Liver (tissue), 9 donors: ENCODE measurements around the gene TXNRD2. TPM values are rescaled to one million over a fixed set of nuclear protein-coding genes. Genes with fewer than 3 reads are reported as not detected.

Source experiments
- DNase-seq: peaks from one replicate; pipeline ENCODE4 v3.0.0-alpha.2; 2017; ENCODE audit warnings: low spot score
- H3K27ac ChIP-seq, 2 donors: one replicate each; pipeline ENCODE4 v1.7.0; 2013; ENCODE audit warnings: inconsistent platforms in 2 of 2, low read length in 2 of 2, control low read depth in 1 of 2, low read depth in 1 of 2, mild to moderate bottlenecking in 1 of 2
- H3K27me3 ChIP-seq, 4 donors: one replicate each; pipeline versions ENCODE4 v1.6.1 to v1.7.0; 2013; ENCODE audit warnings: low read length in 3 of 4, inconsistent platforms in 1 of 4, mild to moderate bottlenecking in 1 of 4, moderate library complexity in 1 of 4; ENCODE audit not compliant: control insufficient read depth in 4 of 4, insufficient read depth in 4 of 4
- H3K36me3 ChIP-seq, 4 donors: one replicate each; pipeline versions ENCODE4 v1.6.1 to v1.7.0; 2013; ENCODE audit warnings: low read length in 3 of 4, mild to moderate bottlenecking in 3 of 4, low read depth in 1 of 4, moderate library complexity in 1 of 4; ENCODE audit not compliant: control insufficient read depth in 4 of 4, insufficient read depth in 3 of 4
- H3K4me1 ChIP-seq, 4 donors: one replicate each; pipeline versions ENCODE4 v1.6.1 to v1.7.0; 2013; ENCODE audit warnings: low read length in 3 of 4, mild to moderate bottlenecking in 3 of 4, moderate library complexity in 1 of 4; ENCODE audit not compliant: control insufficient read depth in 4 of 4, insufficient read depth in 4 of 4
- H3K4me3 ChIP-seq, 3 donors: one replicate each; pipeline versions ENCODE4 v1.6.1 to v1.7.0; 2013; ENCODE audit warnings: low read length in 3 of 3, control low read depth in 1 of 3, low read depth in 1 of 3, mild to moderate bottlenecking in 1 of 3
- H3K9ac ChIP-seq, 2 donors: one replicate each; pipeline ENCODE4 v1.7.0; 2013; ENCODE audit warnings: low read length in 2 of 2, mild to moderate bottlenecking in 2 of 2, moderate library complexity in 2 of 2, control low read depth in 1 of 2, low read depth in 1 of 2
- H3K9me3 ChIP-seq, 4 donors: one replicate each; pipeline versions ENCODE4 v1.6.1 to v1.7.0; 2013; ENCODE audit warnings: low read length in 3 of 4; ENCODE audit not compliant: control insufficient read depth in 4 of 4
- EGR1 ChIP-seq, 2 donors: IDR thresholded peaks; 2 replicates each; pipeline ENCODE4 v1.6.1; 2016 to 2018; ENCODE audit warnings: antibody characterized with exemption in 2 of 2, low read depth in 2 of 2
- FOXA2 ChIP-seq: IDR thresholded peaks from 2 replicates; pipeline ENCODE4 v1.6.1; 2016; ENCODE audit warnings: antibody characterized with exemption
- GABPA ChIP-seq, 2 donors: IDR thresholded peaks in 1 of 2; conservative IDR thresholded peaks in 1 of 2; 2 replicates each; pipeline ENCODE4 v1.6.1; 2016; ENCODE audit warnings: antibody characterized with exemption in 2 of 2, mild to moderate bottlenecking in 1 of 2, moderate library complexity in 1 of 2
- HNF4A ChIP-seq, 2 donors: conservative IDR thresholded peaks; 2 replicates each; pipeline ENCODE4 v1.6.1; 2016; ENCODE audit warnings: antibody characterized with exemption in 2 of 2, mild to moderate bottlenecking in 2 of 2
- HNF4G ChIP-seq: IDR thresholded peaks from 2 replicates; pipeline ENCODE4 v1.6.1; 2016; ENCODE audit warnings: antibody characterized with exemption
- JUND ChIP-seq, 2 donors: IDR thresholded peaks; 2 replicates each; pipeline ENCODE4 v1.6.1; 2016; ENCODE audit warnings: antibody characterized with exemption in 2 of 2
- NR2F2 ChIP-seq: IDR thresholded peaks from 2 replicates; pipeline ENCODE4 v1.6.1; 2016; ENCODE audit warnings: antibody characterized with exemption
- RAD21 ChIP-seq, 2 donors: IDR thresholded peaks; 2 replicates each; pipeline ENCODE4 v1.6.1; 2016; ENCODE audit warnings: antibody characterized with exemption in 2 of 2, mild to moderate bottlenecking in 2 of 2
- RXRA ChIP-seq, 2 donors: IDR thresholded peaks; 2 replicates each; pipeline ENCODE4 v1.6.1; 2017 to 2018; ENCODE audit warnings: antibody characterized with exemption in 2 of 2, mild to moderate bottlenecking in 1 of 2
- SP1 ChIP-seq: IDR thresholded peaks from 2 replicates; pipeline ENCODE4 v1.6.1; 2018; ENCODE audit warnings: antibody characterized with exemption, mild to moderate bottlenecking
- TAF1 ChIP-seq: conservative IDR thresholded peaks from 2 replicates; pipeline ENCODE4 v1.6.1; 2016; ENCODE audit warnings: antibody characterized with exemption, mild to moderate bottlenecking
- YY1 ChIP-seq: IDR thresholded peaks from 2 replicates; pipeline ENCODE4 v1.6.1; 2016; ENCODE audit warnings: antibody characterized with exemption, mild to moderate bottlenecking
- ZBTB33 ChIP-seq: IDR thresholded peaks from 2 replicates; pipeline ENCODE4 v1.6.1; 2016; ENCODE audit warnings: antibody characterized with exemption
- WGBS: extraction: QIAGEN DNeasy Blood & Tissue Kit; methylation state at CpG from one replicate; pipeline ENCODE4 v1.1.7; 2013; 5-methylcytosine and 5-hydroxymethylcytosine counted together
- polyA plus RNA-seq, 2 donors: library from polyadenylated mRNA; stranded (reverse) in 1 of 2; unstranded in 1 of 2; fragments of 200-250 nt in 1 of 2; fragments of >200 nt in 1 of 2; fragmentation: Nextera tagmentation in 1 of 2; extraction: Ambion mirVana in 1 of 2; gene quantifications; one replicate each; pipeline versions ENCODE4 v1.2.1 to v1.2.3, GENCODE V29; 2013 to 2015
- total RNA-seq, 2 donors: library from RNA; depleted of rRNA; stranded (reverse); fragments of >200 nt; gene quantifications; one replicate each; pipeline ENCODE4 v1.2.3, GENCODE V29; 2014
- TF ChIP-seq, protein P1 (sequence below): IDR thresholded peaks from 2 replicates; pipeline ENCODE4 v1.6.1; 2016; ENCODE audit warnings: antibody characterized with exemption
- TF ChIP-seq, protein P2 (sequence below): fragments of 150-350 bp; IDR thresholded peaks from 2 replicates; pipeline ENCODE4 v1.5.1; 2017; ENCODE audit warnings: improper control_type of control experiment, low read depth, low read length; ENCODE audit not compliant: missing input control
- TF ChIP-seq, protein P3 (sequence below): IDR thresholded peaks from 2 replicates; pipeline ENCODE4 v1.6.1; 2016; ENCODE audit warnings: antibody characterized with exemption
- TF ChIP-seq, protein P4 (sequence below): IDR thresholded peaks from 2 replicates; pipeline ENCODE4 v1.6.1; 2016; ENCODE audit warnings: antibody characterized with exemption, mild to moderate bottlenecking
- donor health status: healthy.
- donor health status: healthy.
- donor health status: healthy.
- donor health status: healthy.
- donor health status: healthy.

TXNRD2 gene
- total and polyA plus RNA-seq, 4 donors, result 22.2 to 41.3 (median 33.6) TPM

DNA sequence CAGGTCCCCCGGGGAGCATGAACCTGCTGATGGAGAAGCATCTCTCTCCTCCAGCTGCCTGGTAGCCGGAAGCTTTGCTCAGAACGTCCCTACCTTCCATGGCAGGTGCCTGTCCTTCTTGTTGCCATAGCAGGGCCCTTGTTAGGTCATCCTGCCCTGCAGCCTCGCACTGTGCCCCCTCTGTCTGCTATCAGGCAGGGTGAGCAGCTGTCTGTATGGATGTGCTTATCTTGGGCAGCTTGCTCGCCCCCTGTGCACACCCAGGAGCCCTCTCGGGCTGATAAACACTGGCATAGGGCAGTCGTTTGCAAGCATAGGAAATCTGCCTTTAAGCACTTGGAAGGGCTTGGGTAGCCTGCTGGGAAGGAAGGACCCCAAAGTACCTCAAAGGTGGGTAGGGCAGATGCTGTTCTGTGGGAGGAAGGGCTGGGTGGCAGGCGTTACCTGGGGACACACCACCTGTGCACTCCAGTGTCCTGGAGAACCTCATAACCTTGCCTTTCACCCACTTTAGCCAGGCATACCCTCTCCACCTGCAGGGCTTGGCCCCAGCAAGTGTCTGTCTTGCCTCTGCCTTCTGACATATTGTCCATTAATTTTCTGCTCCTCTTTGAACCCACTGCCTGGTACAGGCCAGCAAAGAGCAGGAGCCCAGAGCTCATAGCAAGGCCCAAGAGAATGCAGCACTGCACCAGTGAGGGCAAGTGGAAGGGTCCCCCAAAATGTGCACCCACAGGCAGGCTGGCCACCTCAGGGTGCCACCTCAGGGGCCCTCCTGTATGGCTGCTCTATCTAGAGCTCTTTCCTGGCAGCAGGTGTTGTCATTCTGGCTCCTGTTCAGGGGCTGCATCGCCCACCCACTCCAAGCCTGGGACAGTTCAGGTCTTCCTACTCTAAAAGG lies 8.0 kb downstream of the TXNRD2 start (continued):
- TF ChIP-seq, protein P1, sequence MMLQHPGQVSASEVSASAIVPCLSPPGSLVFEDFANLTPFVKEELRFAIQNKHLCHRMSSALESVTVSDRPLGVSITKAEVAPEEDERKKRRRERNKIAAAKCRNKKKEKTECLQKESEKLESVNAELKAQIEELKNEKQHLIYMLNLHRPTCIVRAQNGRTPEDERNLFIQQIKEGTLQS, result no peak
- TF ChIP-seq RAD21 (IDR thresholded peaks at IDR 0.05) (no peak), EGR1 (IDR thresholded peaks at IDR 0.05; ENCODE audit: low read depth in 2 of 2) (no peak)

DNA sequence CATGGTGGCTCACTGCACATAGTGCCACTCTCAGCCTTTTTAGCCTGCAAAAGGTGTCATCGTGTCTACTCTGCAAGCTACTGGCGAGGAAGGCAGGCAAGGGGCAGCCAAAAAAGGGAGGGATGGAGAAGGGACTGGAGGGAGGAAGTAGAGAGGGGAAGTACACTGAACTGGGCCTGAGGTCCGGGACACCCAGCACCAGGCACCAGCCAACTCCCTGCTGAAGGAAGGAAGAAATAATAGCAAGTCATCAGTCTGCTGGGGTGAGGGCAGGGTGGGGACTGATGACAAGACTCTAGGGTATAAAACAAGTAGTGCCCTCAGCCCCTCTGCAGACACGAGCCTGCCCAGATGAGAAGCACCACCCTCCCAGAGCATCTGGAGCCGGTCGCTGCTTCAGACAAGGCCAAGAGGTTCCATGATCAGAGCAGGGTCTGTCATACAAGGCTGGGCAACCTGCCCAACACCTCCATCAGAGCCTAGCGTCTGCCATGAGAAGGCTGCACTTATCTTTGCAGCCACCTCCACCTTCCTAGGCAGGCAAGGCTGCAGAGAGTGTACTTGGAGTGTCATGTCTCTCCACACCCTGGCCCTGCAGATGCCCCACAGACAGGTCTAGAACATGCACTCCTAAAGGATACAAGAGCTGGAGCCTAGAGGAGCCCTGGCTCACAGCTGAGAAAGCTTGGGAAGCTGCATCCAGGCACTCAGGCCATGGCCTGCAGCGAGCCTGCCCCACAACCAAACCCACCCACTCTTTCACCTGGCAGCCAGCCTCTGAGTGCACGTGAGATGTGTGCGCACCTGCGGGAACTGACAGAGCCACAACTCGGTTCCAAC lies 9.0 kb downstream of the TXNRD2 start:
- DNase-seq, result peak; percentile 78

More for the DNA sequence above, 9.0 kb downstream of the TXNRD2 start:
- 82% methylated on average over 12 of the region's 12 CpGs for WGBS
- Histone ChIP-seq H3K27me3 (no peaks in the 10 kb centered on the region), H3K9me3 (no peaks in the 10 kb centered on the region), H3K27ac (no peak overlapping the region), H3K4me3 (no peak overlapping the region), H3K9ac (no peak overlapping the region), H3K4me1 (peaks cover 2 to 12% (median 9%) of the 10 kb centered on the region in 4 donors), H3K36me3 (peaks cover 0 to 3% (median 0%) of the 10 kb centered on the region in 4 donors)
- TF ChIP-seq SP1, result no peak
- TF ChIP-seq, protein P2, sequence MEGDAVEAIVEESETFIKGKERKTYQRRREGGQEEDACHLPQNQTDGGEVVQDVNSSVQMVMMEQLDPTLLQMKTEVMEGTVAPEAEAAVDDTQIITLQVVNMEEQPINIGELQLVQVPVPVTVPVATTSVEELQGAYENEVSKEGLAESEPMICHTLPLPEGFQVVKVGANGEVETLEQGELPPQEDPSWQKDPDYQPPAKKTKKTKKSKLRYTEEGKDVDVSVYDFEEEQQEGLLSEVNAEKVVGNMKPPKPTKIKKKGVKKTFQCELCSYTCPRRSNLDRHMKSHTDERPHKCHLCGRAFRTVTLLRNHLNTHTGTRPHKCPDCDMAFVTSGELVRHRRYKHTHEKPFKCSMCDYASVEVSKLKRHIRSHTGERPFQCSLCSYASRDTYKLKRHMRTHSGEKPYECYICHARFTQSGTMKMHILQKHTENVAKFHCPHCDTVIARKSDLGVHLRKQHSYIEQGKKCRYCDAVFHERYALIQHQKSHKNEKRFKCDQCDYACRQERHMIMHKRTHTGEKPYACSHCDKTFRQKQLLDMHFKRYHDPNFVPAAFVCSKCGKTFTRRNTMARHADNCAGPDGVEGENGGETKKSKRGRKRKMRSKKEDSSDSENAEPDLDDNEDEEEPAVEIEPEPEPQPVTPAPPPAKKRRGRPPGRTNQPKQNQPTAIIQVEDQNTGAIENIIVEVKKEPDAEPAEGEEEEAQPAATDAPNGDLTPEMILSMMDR, result no peak
- TF ChIP-seq, protein P3, sequence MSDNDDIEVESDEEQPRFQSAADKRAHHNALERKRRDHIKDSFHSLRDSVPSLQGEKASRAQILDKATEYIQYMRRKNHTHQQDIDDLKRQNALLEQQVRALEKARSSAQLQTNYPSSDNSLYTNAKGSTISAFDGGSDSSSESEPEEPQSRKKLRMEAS, result no peak
- no peak for TF ChIP-seq RXRA (IDR thresholded peaks at IDR 0.05)
- no peak for TF ChIP-seq YY1
- TF ChIP-seq NR2F2, result no peak
- TF ChIP-seq, protein P1, result no peak
- TF ChIP-seq ZBTB33, result no peak
- TF ChIP-seq EGR1 (IDR thresholded peaks at IDR 0.05; ENCODE audit: low read depth in 2 of 2), result no peak
- TF ChIP-seq HNF4A (conservative IDR thresholded peaks at IDR 0.05), result no peak
- TF ChIP-seq GABPA (IDR thresholded peaks at IDR 0.05 in 1 of 2, conservative IDR thresholded peaks at IDR 0.05 in 1 of 2), result no peak
- TF ChIP-seq, protein P4, sequence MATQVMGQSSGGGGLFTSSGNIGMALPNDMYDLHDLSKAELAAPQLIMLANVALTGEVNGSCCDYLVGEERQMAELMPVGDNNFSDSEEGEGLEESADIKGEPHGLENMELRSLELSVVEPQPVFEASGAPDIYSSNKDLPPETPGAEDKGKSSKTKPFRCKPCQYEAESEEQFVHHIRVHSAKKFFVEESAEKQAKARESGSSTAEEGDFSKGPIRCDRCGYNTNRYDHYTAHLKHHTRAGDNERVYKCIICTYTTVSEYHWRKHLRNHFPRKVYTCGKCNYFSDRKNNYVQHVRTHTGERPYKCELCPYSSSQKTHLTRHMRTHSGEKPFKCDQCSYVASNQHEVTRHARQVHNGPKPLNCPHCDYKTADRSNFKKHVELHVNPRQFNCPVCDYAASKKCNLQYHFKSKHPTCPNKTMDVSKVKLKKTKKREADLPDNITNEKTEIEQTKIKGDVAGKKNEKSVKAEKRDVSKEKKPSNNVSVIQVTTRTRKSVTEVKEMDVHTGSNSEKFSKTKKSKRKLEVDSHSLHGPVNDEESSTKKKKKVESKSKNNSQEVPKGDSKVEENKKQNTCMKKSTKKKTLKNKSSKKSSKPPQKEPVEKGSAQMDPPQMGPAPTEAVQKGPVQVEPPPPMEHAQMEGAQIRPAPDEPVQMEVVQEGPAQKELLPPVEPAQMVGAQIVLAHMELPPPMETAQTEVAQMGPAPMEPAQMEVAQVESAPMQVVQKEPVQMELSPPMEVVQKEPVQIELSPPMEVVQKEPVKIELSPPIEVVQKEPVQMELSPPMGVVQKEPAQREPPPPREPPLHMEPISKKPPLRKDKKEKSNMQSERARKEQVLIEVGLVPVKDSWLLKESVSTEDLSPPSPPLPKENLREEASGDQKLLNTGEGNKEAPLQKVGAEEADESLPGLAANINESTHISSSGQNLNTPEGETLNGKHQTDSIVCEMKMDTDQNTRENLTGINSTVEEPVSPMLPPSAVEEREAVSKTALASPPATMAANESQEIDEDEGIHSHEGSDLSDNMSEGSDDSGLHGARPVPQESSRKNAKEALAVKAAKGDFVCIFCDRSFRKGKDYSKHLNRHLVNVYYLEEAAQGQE, result no peak
- no peak for TF ChIP-seq FOXA2
- TF ChIP-seq TAF1, result no peak
- TF ChIP-seq RAD21 (IDR thresholded peaks at IDR 0.05), result no peak
- TF ChIP-seq HNF4G, result no peak
- no peak for TF ChIP-seq JUND (IDR thresholded peaks at IDR 0.05)
